ENCODE results near the gene SLC25A10.
A peak's percentile ranks its signal among the peaks of the same experiment; 100 is the strongest.
"Not testable (repeated sequence)": the region's sequence is repeated elsewhere in the genome, so short reads cannot be mapped to it uniquely, and the experiment has no call there.

Gene SLC25A10

DNA sequence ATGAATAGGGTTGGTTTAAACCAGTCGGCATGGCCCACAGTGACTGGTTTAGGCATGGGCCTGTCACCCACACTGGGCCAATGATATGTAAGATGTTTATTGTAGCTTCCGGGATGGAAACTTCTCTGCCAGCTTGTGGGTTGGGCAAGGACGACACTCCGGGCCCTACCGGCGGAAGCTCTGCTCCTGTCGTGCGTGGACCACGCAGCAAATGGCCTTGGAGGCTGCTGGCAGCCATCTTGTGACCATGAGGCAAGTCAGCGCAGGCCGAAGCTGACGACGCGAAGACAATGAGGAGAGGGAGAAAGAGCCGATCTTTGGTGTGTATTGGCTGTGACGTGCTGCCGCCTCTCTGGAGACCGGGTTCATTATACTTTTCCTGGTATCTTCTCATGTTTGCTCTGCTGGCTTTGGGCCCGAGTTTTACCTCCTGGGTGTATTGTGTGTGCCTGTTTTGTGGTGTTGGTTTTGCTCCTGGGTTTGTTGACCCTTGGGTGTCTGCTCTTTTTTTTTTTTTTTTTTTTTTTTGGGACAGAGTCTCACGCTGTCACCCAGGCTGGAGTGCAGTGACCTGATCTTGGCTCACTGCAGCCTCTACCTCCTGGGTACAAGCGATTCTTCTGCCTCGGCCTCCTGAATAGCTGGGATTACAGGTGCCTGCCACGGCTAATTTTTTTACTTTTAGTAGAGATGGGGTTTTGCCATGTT lies 15.4 kb downstream of the SLC25A10 start:
- TF ChIP-seq, protein P1, sequence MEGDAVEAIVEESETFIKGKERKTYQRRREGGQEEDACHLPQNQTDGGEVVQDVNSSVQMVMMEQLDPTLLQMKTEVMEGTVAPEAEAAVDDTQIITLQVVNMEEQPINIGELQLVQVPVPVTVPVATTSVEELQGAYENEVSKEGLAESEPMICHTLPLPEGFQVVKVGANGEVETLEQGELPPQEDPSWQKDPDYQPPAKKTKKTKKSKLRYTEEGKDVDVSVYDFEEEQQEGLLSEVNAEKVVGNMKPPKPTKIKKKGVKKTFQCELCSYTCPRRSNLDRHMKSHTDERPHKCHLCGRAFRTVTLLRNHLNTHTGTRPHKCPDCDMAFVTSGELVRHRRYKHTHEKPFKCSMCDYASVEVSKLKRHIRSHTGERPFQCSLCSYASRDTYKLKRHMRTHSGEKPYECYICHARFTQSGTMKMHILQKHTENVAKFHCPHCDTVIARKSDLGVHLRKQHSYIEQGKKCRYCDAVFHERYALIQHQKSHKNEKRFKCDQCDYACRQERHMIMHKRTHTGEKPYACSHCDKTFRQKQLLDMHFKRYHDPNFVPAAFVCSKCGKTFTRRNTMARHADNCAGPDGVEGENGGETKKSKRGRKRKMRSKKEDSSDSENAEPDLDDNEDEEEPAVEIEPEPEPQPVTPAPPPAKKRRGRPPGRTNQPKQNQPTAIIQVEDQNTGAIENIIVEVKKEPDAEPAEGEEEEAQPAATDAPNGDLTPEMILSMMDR (conservative IDR thresholded peaks at IDR 0.05): no peak
- peak overlapping the region; percentile 94 for H3K27ac ChIP-seq

DNA sequence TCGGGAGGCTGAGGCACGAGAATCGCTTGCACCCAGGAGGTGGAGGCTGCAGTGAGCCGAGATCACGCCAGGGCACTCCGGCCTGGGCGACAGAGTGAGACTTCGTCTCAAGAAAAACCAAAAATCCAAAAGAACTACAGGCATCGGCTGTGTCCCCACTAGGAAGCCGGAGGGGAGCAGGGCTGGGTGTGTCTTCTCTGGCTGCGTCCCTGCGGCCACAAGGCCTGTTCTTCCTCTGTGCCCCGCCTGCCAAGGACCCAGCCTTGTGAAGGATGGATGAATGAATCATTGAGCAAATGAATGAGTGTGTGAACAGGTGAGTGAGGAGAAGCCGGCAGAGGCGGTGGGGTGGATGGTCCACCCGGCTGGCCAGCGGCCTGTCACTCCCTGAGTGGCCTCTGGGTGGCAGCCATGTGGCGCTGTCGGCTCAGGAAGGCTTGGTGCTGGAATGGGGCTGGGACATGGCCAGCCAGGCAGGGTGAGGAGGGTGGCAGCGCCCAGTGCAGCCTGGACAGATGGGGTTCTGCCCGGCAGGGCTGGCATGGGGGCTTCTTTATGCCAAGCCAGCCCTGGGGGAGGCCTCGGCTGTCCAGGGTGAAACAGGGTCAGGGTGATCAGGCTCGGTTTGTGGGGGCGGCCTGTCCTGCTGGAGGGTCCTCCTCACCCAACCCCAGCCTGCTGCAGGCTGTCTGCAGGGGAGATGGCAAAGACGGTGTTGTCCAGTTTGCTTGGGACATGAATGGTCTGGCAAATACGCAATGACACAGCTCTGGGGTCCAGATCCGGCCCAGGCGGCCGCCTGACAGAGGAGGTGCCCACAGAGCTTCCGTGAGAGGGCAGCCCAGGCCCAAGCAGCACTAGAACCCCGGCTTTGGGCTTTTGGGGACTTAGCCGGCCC lies 21.7 kb downstream of the SLC25A10 start:
- TF ChIP-seq, protein P1 (conservative IDR thresholded peaks at IDR 0.05): peak; percentile 98
- peak overlapping the region; percentile 21; the same call in 1 of the 2 replicates for H3K27ac ChIP-seq

DNA sequence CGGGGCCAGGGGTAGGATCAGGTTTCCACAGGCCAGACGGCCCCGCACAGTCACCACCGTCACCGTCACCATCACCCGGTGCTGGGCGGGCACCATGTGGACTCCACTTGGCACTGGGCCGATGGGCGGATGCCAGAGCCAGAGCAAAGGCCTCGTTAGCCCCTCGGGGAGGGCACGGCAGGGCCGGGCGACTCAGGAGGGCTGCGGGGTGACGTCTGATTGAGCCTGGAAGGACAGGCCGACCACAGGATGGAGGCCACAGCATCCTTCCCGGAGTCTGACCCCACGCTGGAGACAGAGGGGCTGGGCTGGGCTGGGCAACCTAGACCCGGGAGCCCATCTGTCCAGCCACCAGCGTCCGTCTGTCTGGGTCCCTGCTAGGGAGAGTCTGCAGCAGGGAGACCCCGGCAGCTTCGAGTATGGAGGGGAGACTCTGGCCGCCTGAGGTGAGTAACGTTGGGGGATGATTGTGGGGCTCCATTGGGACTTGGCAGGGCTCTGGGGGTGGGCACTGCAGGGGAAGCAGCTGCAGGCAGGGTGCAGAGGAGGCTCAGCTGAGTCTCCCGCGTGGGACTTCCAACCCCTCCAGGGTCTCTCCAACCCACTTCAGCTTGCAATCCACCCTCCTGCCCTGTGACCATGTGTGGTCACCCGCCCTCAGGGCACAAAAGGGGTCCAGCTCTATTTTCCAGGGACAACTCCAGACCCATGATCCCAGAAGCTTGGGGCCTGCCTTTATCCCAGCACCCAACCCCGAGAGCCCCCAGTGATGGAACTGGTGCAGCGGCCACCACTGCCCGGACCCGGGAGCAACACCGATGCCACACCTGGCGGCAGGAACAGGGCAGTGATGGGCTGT lies 22.6 kb downstream of the SLC25A10 start:
- peak overlapping the region; percentile 21; the same call in 1 of the 2 replicates for H3K27ac ChIP-seq
- TF ChIP-seq, protein P1 (conservative IDR thresholded peaks at IDR 0.05): no peak

DNA sequence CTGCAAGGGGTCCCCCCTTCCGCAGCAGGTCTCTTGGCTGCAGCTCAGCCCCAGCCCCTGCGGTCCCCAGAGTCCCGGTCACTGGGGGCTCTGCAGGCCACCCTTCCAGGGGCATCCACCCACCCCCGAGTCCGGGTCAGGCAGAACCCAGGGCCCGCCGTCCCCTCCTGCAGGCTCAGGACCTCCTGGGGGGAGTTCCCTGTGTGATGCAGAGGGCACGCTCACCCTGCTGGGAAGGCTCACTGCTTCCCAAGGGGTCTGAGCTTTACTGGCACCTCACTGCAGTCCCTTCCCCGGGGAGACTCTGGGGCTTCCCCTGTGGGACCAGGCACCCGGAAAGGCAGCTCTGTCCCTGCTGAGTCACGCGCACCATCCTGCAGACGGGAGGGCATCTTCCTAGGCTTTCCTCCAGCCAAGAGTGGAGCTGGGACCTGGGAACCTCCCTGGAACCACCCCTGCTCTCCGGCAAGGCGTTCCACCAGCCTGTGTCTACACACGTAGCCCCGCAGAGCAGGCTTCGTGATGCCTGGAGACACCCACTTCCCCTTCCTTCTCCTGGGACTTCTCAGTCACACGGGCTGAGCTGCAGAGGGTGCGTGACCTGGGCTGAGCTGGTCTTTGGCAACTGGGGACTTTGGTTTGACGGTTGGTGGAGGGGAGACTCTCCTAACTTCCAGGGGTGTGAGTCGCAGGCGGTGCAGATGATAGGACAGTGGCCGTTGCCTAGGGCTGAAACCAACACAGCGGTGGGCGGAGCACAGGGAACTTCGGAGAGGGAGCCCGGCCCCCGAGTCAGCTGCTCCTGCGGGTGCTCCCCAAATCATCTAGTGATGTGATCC lies 23.4 kb downstream of the SLC25A10 start:
- peak overlapping the region; percentile 47 for H3K27ac ChIP-seq
- TF ChIP-seq, protein P1 (conservative IDR thresholded peaks at IDR 0.05): no peak

DNA sequence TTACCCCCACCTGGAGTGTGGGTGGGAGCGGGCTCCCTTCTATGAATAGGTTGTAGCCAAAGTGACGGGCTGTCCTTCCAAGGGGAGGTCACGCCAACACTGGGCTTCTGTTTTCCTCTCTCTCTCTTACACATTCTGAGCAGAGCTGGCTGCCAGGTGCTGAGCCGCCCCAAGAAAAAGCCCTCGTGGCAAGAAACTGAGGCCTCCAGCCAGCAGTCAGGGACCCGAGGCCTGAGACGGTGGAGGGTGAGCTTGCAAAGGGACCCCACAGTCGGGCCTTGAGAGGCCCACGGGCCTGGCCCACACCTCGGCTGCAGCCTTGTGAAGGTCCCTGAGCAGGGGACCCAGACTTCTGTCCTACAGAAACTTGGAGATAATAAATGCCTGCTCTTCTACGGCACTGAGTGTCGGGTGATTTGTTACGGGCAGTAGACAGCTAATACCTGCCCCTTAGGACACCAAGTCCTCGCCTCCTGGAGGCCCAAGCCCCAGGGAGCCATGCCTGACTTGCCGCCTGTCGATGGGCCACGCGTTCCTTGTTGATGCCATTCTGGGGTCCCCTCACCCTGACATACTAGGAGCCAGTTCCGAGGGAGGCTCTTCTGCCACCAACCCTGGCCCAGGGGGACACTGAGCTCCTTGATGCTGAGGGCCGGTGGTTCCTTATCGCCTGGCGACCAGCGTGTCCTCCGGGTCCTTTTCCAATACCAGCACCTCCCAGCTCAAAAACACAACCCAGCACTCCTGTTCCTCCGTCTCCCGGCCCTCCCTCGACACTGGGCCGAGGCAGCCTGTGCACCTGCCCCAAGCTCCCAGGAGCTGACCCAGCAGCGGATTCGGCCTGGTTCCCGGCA lies 26.1 kb downstream of the SLC25A10 start:
- TF ChIP-seq, protein P1 (conservative IDR thresholded peaks at IDR 0.05): no peak
- H3K27ac ChIP-seq: no peak overlapping the region

DNA sequence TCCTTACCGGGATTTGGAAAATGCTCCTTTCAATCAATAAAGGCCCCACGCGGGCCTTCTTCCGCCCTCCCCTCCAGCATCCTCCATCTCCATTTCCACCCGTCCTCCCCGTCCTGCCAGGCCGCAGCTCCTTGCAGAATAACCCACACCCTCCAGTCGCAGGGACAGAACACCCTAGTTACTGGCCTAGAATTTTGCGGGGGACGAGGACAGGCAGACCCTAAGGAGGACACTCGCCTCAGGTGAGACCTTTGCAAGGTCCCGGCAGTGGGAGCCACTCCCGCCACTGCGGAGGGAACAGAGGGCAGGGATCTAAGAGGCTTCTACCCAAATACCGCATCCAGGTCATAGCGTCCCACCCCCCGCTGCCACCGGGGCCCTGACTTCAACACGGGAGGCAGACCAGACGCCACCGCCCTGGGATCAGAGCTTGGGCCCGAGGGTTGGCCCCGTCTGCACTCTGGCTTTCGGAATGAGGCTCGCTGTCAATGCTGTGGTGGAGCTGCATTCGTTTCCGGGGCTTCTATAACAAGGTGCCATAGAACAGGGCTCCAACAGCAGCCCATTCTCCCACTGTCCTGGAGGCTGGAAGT lies 26.8 kb downstream of the SLC25A10 start:
- no peak overlapping the region for H3K27ac ChIP-seq
- TF ChIP-seq, protein P1 (conservative IDR thresholded peaks at IDR 0.05): no peak

DNA sequence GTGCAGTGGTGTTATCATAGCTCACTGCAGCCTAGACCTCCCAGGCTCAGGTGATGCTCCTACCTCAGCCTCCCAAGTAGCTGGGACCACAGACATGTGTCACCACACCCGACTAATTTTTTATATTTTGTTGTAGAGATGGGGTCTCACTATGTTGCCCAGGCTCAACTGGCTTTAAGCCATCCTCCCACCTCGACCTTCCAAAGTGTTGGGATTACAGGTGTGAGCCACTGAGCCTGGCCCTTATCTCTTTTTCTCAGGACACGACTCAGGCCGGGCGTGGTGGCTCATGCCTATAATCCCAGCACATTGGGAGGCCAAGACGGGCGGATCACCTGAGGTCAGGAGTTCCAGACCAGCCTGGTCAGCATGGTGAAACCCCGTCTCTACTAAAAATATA lies 27.5 kb downstream of the SLC25A10 start:
- not testable (repeated sequence) for H3K27ac ChIP-seq

Measured in VCaP (cell line).